ENCODE results near the gene CCNDBP1. TPM values are rescaled to one million over a fixed set of nuclear protein-coding genes. Genes with fewer than 3 reads are reported as not detected.

CCNDBP1 gene
- total and polyA plus RNA-seq, 7 donors, result 34.9 to 79.2 (median 41.1) TPM

GRCh38 chr15:43235536-43235935 is 50.3 kb downstream of the CCNDBP1 start:
- Histone ChIP-seq H3K4me1 (peaks cover 16% of the 10 kb centered on the region), H3K36me3 (ENCODE audit: insufficient read depth in 1 of 2, low read depth in 1 of 2) (no peaks in the 10 kb centered on the region), H3K27me3 (ENCODE audit: insufficient read depth in 3 of 3, low read length in 2 of 3) (no peaks in the 10 kb centered on the region), H3K9me3 (no peaks in the 10 kb centered on the region), H3K27ac (no peak overlapping the region), H3K4me3 (no peak overlapping the region)
- DNase-seq (no peak), ATAC-seq (no peak)
- TF ChIP-seq CTCF (IDR thresholded peaks at IDR 0.05), result no peak
- intact Hi-C loops (cut with DNase I), result no loop called here
- 92 to 97% (median 95%) methylated on average over 6 of the region's 6 CpGs for WGBS, 3 donors

GRCh38 chr15:43237842-43238470 is 52.8 kb downstream of the CCNDBP1 start:
- peak; percentile 28 to 79 for DNase-seq
- H3K27me3 ChIP-seq (ENCODE audit: insufficient read depth in 3 of 3, low read length in 2 of 3), result no peaks in the 10 kb centered on the region
- peaks cover 9% of the 10 kb centered on the region for H3K4me1 ChIP-seq
- intact Hi-C loops (cut with DNase I), result loop anchor here in 1 of 2 donors (1.0 kb wide), 1 partner anchor 36 kb away; no protein-coding TSS in a partner anchor
- peak overlapping the region; percentile 80 for H3K27ac ChIP-seq
- H3K4me3 ChIP-seq, result no peak overlapping the region
- TF ChIP-seq CTCF (IDR thresholded peaks at IDR 0.05), result no peak
- H3K36me3 ChIP-seq (ENCODE audit: insufficient read depth in 1 of 2, low read depth in 1 of 2), result no peaks in the 10 kb centered on the region
- ATAC-seq, result peak; percentile 85 to 98 (median 92)
- 17 to 38% (median 32%) methylated on average over 9 of the region's 9 CpGs for WGBS, 3 donors
- no peaks in the 10 kb centered on the region for H3K9me3 ChIP-seq

- Histone ChIP-seq H3K9me3 (no peaks in the 10 kb centered on the region), H3K4me3 (no peak overlapping the region), H3K4me1 (peaks cover 9% of the 10 kb centered on the region), H3K36me3 (ENCODE audit: insufficient read depth in 1 of 2, low read depth in 1 of 2) (no peaks in the 10 kb centered on the region), H3K27me3 (ENCODE audit: insufficient read depth in 3 of 3, low read length in 2 of 3) (no peaks in the 10 kb centered on the region), H3K27ac (peak overlapping the region; percentile 80)
- intact Hi-C loops (cut with DNase I), result loop anchor here in 1 of 2 donors (1.0 kb wide), 1 partner anchor 36 kb away; no protein-coding TSS in a partner anchor
- 61 to 73% (median 63%) methylated on average over 10 of the region's 10 CpGs for WGBS, 3 donors
- no peak for DNase-seq
- ATAC-seq, result peak in 3 of 4 donors; percentile 7 to 27 (median 25)
- TF ChIP-seq CTCF (IDR thresholded peaks at IDR 0.05), result no peak
Measured at GRCh38 chr15:43238671-43239131, 53.5 kb downstream of the CCNDBP1 start.

GRCh38 chr15:43239732-43240491 is 54.7 kb downstream of the CCNDBP1 start:
- WGBS, 3 donors, result 84 to 87% (median 85%) methylated on average over 7 of the region's 7 CpGs
- no peak overlapping the region for H3K27ac ChIP-seq
- H3K9me3 ChIP-seq, result no peaks in the 10 kb centered on the region
- intact Hi-C loops (cut with DNase I), result no loop called here
- ATAC-seq, result no peak
- H3K4me3 ChIP-seq, result no peak overlapping the region
- no peak for TF ChIP-seq CTCF (IDR thresholded peaks at IDR 0.05)
- H3K36me3 ChIP-seq (ENCODE audit: insufficient read depth in 1 of 2, low read depth in 1 of 2), result no peaks in the 10 kb centered on the region
- peaks cover 9% of the 10 kb centered on the region for H3K4me1 ChIP-seq
- no peaks in the 10 kb centered on the region for H3K27me3 ChIP-seq (ENCODE audit: insufficient read depth in 3 of 3, low read length in 2 of 3)
- DNase-seq, result no peak

Data from psoas muscle (tissue), 8 donors.